Measurements from ENCODE around the gene FOXF2.

FOXF2 gene

GRCh38 chr6:1404713-1405098 is 15.3 kb downstream of the FOXF2 start:
- Mint-ChIP-seq H3K36me3 (no peaks in the 10 kb centered on the region), H3K4me1 (no peaks in the 10 kb centered on the region), H3K27me3 (no peaks in the 10 kb centered on the region), H3K9me3 (no peaks in the 10 kb centered on the region), H3K27ac (no peak overlapping the region), H3K4me3 (no peak overlapping the region)
- no peak for ATAC-seq (ENCODE audit: low read depth)
- no peak for DNase-seq (ENCODE audit: low spot score in 2 of 2)

GRCh38 chr6:1405221-1405620 is 15.8 kb downstream of the FOXF2 start:
- H3K36me3 Mint-ChIP-seq: no peaks in the 10 kb centered on the region
- DNase-seq (ENCODE audit: low spot score in 2 of 2): no peak
- H3K27me3 Mint-ChIP-seq: no peaks in the 10 kb centered on the region
- no peaks in the 10 kb centered on the region for H3K4me1 Mint-ChIP-seq
- no peak overlapping the region for H3K27ac Mint-ChIP-seq
- H3K4me3 Mint-ChIP-seq: no peak overlapping the region
- H3K9me3 Mint-ChIP-seq: no peaks in the 10 kb centered on the region
- no peak for ATAC-seq (ENCODE audit: low read depth)

GRCh38 chr6:1406306-1407072 is 17.1 kb downstream of the FOXF2 start:
- H3K27ac Mint-ChIP-seq: no peak overlapping the region
- H3K4me3 Mint-ChIP-seq: no peak overlapping the region
- H3K9me3 Mint-ChIP-seq: no peaks in the 10 kb centered on the region
- DNase-seq (ENCODE audit: low spot score in 2 of 2) (no peak), ATAC-seq (ENCODE audit: low read depth) (no peak)
- no peaks in the 10 kb centered on the region for H3K4me1 Mint-ChIP-seq
- no peaks in the 10 kb centered on the region for H3K36me3 Mint-ChIP-seq
- H3K27me3 Mint-ChIP-seq: no peaks in the 10 kb centered on the region

GRCh38 chr6:1407499-1407990 is 18.2 kb downstream of the FOXF2 start:
- H3K4me1 Mint-ChIP-seq: no peaks in the 10 kb centered on the region
- no peaks in the 10 kb centered on the region for H3K36me3 Mint-ChIP-seq
- DNase-seq (ENCODE audit: low spot score in 2 of 2) (no peak), ATAC-seq (ENCODE audit: low read depth) (no peak)
- H3K27me3 Mint-ChIP-seq: no peaks in the 10 kb centered on the region
- no peaks in the 10 kb centered on the region for H3K9me3 Mint-ChIP-seq
- no peak overlapping the region for H3K27ac Mint-ChIP-seq
- no peak overlapping the region for H3K4me3 Mint-ChIP-seq

DNA sequence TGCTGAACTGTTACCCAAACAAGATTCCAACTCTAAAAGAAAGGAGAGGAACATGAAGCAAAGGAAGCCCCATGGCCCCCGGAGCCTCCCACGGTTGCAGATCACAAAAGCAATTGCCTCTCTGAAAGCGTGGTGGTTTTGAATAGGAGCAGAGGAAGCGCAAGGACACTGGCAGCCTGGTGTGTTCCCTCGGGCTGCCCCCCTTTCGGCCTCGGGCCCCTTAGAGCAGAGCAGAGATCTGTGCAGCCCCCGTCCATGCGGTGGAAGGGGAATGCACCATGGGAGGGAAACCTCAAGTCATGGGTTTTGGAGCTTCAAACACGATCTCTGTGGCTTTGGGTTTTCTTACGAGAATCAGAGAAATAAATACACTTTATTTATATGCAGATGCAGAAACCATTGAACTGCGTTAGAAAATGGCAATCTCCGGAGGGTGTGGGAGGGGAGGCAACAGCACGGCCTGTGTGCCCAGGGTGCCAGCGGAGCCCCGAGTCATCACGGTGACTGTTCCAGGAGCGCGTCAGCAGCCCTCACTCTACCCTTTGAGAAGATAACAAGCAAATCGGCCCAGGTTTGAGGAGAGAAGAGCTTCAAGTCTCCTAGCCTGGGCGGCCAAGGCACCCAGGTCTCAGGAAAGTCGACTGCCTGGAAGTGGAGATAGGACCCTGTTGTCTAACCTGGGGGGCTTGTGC is 20.5 kb downstream of the FOXF2 start:
- Mint-ChIP-seq H3K27me3 (no peaks in the 10 kb centered on the region), H3K9me3 (no peaks in the 10 kb centered on the region), H3K27ac (no peak overlapping the region), H3K4me1 (no peaks in the 10 kb centered on the region), H3K36me3 (no peaks in the 10 kb centered on the region), H3K4me3 (no peak overlapping the region)
- ATAC-seq (ENCODE audit: low read depth) (no peak), DNase-seq (ENCODE audit: low spot score in 2 of 2) (no peak)

DNA sequence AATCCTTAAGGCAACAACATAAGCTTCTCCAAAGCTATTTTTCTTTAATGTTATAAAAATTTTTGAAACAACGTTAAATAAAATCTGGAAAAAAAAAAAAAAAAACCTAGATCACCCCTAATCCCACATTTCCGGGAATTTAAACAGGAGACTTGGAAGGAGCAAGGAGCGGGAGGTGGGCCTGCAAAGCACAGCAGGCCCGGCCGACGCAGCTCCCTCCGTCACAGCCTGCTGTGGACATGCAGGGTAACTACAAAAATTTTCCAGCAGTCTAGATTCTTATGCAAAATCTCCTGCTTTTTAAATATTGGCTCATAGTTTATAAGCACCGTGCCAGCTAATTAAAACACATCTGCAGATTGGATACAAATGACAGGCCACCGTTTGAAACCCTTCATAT is 23.5 kb downstream of the FOXF2 start:
- no peak for DNase-seq (ENCODE audit: low spot score in 2 of 2)
- no peak for ATAC-seq (ENCODE audit: low read depth)
- Mint-ChIP-seq H3K36me3 (no peaks in the 10 kb centered on the region), H3K4me3 (no peak overlapping the region), H3K9me3 (no peaks in the 10 kb centered on the region), H3K4me1 (no peaks in the 10 kb centered on the region), H3K27ac (no peak overlapping the region), H3K27me3 (peaks cover 2% of the 10 kb centered on the region)

DNA sequence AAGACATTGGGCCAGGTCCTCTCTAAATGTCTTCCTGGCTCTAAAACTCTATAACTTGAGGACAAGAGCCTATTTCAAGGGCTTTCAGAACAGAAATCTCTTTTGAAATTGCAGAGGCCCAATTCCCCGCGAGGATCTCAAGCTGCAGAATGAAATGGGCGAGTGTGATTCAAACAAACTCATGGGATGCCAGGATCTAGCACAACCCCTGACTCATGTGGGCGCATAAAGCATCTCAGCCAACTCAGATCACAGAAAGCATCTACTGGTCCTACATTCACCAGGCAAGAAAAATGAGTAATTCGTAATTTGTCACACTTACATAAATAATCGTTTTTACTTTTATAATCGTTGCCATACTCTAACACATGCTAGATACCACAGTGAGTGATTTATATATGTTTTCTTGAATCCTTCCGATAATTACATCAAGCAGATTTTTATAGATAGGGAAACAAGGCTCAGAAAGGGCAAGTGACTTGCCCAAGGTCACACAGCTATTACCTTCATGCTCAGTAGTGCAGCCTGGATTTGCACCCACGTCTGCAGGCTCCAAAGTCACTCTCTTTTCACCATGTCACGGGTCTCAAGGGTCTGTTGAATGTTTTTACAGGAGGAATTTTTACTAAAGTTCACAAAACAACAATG is 26.2 kb downstream of the FOXF2 start:
- DNase-seq (ENCODE audit: low spot score in 2 of 2) (no peak), ATAC-seq (ENCODE audit: low read depth) (no peak)
- H3K27me3 Mint-ChIP-seq: peaks cover 2% of the 10 kb centered on the region
- no peaks in the 10 kb centered on the region for H3K9me3 Mint-ChIP-seq
- no peaks in the 10 kb centered on the region for H3K4me1 Mint-ChIP-seq
- H3K27ac Mint-ChIP-seq: no peak overlapping the region
- H3K4me3 Mint-ChIP-seq: no peak overlapping the region
- no peaks in the 10 kb centered on the region for H3K36me3 Mint-ChIP-seq

DNA sequence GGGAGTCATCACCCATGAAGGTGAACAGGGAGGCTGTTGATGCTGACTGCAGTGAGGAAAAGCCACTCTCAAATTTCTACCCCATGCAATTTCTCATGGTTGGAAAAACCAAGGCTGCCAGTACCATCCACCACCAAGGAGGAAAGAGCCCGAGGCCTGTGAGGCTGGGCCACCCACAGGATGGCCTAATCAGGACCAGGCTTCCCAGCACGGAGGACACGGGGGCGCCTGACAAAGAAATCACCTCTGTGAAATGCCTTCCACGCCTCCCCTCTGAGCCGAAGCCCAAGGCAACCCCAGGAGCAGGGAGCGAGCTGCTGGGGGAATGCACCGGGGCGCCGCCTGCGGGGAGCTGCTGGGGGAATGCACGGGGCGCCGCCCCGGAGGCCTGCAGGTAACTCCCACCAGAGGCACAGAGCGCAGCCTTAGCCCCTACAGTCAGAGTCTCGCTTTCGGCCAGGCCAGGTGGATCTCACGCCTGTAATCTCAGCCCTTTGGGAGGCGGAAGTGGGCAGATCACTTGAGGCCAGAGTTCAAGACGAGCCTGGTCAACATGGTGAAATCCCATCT is 26.9 kb downstream of the FOXF2 start:
- peaks cover 2% of the 10 kb centered on the region for H3K27me3 Mint-ChIP-seq
- no peaks in the 10 kb centered on the region for H3K4me1 Mint-ChIP-seq
- ATAC-seq (ENCODE audit: low read depth): no peak
- no peak for DNase-seq (ENCODE audit: low spot score in 2 of 2)
- H3K36me3 Mint-ChIP-seq: no peaks in the 10 kb centered on the region
- H3K27ac Mint-ChIP-seq: no peak overlapping the region
- H3K9me3 Mint-ChIP-seq: peaks cover 3% of the 10 kb centered on the region
- no peak overlapping the region for H3K4me3 Mint-ChIP-seq

GRCh38 chr6:1416820-1417219 is 27.4 kb downstream of the FOXF2 start:
- Mint-ChIP-seq H3K36me3 (no peaks in the 10 kb centered on the region), H3K4me1 (no peaks in the 10 kb centered on the region), H3K9me3 (peaks cover 3% of the 10 kb centered on the region), H3K27me3 (peaks cover 2% of the 10 kb centered on the region), H3K27ac (no peak overlapping the region), H3K4me3 (no peak overlapping the region)
- DNase-seq (ENCODE audit: low spot score in 2 of 2) (no peak), ATAC-seq (ENCODE audit: low read depth) (no peak)

GRCh38 chr6:1417718-1418117 is 28.3 kb downstream of the FOXF2 start:
- no peak overlapping the region for H3K4me3 Mint-ChIP-seq
- peaks cover 3% of the 10 kb centered on the region for H3K9me3 Mint-ChIP-seq

DNA sequence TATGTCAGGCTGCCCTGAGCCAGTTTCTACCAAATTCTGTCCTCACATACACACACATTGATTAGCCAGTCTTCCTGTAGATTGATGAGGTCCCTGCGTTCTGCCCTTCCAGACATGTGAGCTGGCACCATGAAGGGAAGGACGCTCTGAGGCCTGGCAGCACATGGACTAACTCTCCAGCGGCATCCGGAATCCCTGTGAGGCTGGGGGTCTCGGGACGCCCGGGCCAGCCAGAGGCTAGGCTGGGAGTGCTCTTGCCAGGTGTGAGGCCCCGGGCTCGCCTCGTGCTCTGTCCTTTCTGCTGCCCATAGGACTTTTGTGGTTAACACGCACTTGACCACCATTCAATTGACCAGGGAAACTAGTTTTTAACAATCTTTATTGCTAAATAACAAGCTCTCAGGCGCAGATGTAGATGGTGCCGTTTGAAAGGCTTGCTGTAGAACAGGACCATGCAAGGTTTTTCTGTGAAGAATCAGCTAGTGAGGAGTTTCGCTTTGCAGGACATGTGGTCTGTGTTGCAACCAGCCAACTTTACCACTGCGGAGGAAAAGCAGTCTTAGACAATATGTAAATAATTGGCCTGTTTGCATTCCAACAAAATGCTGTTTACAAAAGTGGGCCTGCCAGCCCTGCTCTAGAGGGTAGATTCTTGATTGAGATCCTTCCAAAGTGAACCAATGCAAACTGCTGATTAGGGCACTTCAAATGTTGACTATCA is 29.3 kb downstream of the FOXF2 start:
- no peaks in the 10 kb centered on the region for H3K36me3 Mint-ChIP-seq
- H3K9me3 Mint-ChIP-seq: peaks cover 3% of the 10 kb centered on the region
- H3K27me3 Mint-ChIP-seq: peaks cover 6% of the 10 kb centered on the region
- no peak overlapping the region for H3K27ac Mint-ChIP-seq
- peaks cover 2% of the 10 kb centered on the region for H3K4me1 Mint-ChIP-seq
- no peak for DNase-seq (ENCODE audit: low spot score in 2 of 2)
- H3K4me3 Mint-ChIP-seq: no peak overlapping the region
- ATAC-seq (ENCODE audit: low read depth): no peak

More at GRCh38 chr6:1417718-1418117, 28.3 kb downstream of the FOXF2 start:
- Mint-ChIP-seq H3K4me1 (peaks cover 2% of the 10 kb centered on the region), H3K36me3 (no peaks in the 10 kb centered on the region), H3K27ac (no peak overlapping the region), H3K27me3 (peaks cover 4% of the 10 kb centered on the region)
- DNase-seq (ENCODE audit: low spot score in 2 of 2) (no peak), ATAC-seq (ENCODE audit: low read depth) (no peak)

DNA sequence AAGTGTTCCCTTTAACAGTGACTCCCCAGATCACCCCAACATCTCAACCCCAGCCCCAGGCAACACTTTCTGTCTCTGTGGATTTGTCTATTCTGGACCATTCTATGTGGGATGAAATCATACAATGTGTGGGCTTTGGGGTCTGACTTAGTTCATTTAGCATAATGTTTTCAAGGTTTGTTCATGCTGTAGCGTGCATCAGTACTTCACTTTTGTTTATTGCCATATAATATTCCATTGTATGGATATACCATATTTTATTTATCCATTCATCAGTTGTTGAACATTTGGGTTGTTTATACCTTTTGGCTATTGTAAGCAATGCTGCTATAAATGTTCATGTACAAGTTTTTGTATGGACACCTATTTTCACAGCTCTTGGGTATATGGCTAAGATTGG is 31.0 kb downstream of the FOXF2 start:
- peaks cover 4% of the 10 kb centered on the region for H3K4me1 Mint-ChIP-seq
- H3K9me3 Mint-ChIP-seq: peaks cover 3% of the 10 kb centered on the region
- peaks cover 7% of the 10 kb centered on the region for H3K27me3 Mint-ChIP-seq
- no peak overlapping the region for H3K27ac Mint-ChIP-seq
- no peak overlapping the region for H3K4me3 Mint-ChIP-seq
- ATAC-seq (ENCODE audit: low read depth) (no peak), DNase-seq (ENCODE audit: low spot score in 2 of 2) (no peak)
- no peaks in the 10 kb centered on the region for H3K36me3 Mint-ChIP-seq

DNA sequence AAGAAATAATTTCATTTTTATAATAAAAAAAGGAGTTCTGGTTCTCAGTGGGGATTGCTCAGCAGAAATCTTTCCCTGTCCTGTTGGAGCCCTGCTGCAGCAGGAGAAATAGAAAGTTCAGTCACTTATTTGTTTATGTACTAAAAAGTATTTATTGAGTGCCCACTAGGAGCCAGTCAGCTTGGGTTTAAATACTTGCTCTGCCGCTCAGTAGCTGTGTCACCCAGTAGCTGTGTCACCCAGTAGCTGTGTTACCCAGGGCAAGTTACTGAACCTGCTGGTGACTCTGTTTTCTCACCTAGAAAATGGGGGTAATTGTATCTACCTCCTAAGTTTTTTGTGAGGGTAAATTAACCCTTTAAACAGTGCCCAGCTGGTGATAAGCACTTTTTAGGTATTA is 32.9 kb downstream of the FOXF2 start:
- no peak overlapping the region for H3K27ac Mint-ChIP-seq
- H3K36me3 Mint-ChIP-seq: no peaks in the 10 kb centered on the region
- H3K4me3 Mint-ChIP-seq: no peak overlapping the region
- DNase-seq (ENCODE audit: low spot score in 2 of 2) (no peak), ATAC-seq (ENCODE audit: low read depth) (no peak)
- H3K9me3 Mint-ChIP-seq: peaks cover 3% of the 10 kb centered on the region
- peaks cover 9% of the 10 kb centered on the region for H3K27me3 Mint-ChIP-seq
- peaks cover 4% of the 10 kb centered on the region for H3K4me1 Mint-ChIP-seq

DNA sequence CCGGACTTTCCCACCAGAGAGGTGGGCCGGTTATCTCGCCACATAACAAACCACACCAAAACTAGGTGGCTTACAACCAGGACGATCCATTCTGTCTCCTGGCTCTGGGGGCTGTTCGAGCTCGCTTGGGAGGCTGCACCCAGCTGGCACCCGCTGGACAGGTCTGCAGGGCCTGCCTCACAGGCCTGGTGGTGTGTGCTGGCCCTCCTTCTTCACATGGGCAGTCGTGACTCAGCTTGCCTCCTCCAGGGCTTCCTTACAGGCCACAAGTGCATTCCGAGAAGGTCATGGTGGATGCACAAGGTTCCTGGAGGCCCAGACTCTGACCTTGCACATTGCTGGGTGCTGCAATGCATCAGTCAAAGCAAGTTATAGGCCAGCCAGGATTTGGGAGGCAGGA is 34.2 kb downstream of the FOXF2 start:
- ATAC-seq (ENCODE audit: low read depth): no peak
- no peak for DNase-seq (ENCODE audit: low spot score in 2 of 2)
- Mint-ChIP-seq H3K4me1 (peaks cover 4% of the 10 kb centered on the region), H3K36me3 (no peaks in the 10 kb centered on the region), H3K9me3 (peaks cover 3% of the 10 kb centered on the region), H3K27ac (no peak overlapping the region), H3K27me3 (peaks cover 7% of the 10 kb centered on the region), H3K4me3 (no peak overlapping the region)

Measured in memory B cell (primary cell).